Sigmoid colon (tissue), 7 donors: ENCODE data around the gene PECR. TPM values are rescaled to one million over a fixed set of nuclear protein-coding genes. Genes with fewer than 3 reads are reported as not detected.

Experiments
- DNase-seq: peaks from one replicate; pipeline ENCODE4 v3.0.0-alpha.2; 2019
- H3K27ac ChIP-seq, 4 donors: fragments of 200-600 bp; sonication (generic); one replicate each; pipeline ENCODE4 v1.5.1; 2016 to 2019; ENCODE audit warnings: mild to moderate bottlenecking in 1 of 4
- H3K27me3 ChIP-seq, 3 donors: fragments of 200-600 bp; sonication (generic); one replicate each; pipeline ENCODE4 v1.5.1; 2019; ENCODE audit warnings: mild to moderate bottlenecking in 1 of 3
- H3K36me3 ChIP-seq, 4 donors: fragments of 200-600 bp; sonication (generic); one replicate each; pipeline ENCODE4 v1.5.1; 2016 to 2019
- H3K4me1 ChIP-seq, 4 donors: fragments of 200-600 bp; sonication (generic); one replicate each; pipeline ENCODE4 v1.5.1; 2017 to 2019
- H3K4me3 ChIP-seq, 4 donors: fragments of 200-600 bp; sonication (generic); one replicate each; pipeline ENCODE4 v1.5.1; 2017 to 2019; ENCODE audit warnings: mild to moderate bottlenecking in 2 of 4, moderate library complexity in 1 of 4
- H3K9me3 ChIP-seq, 4 donors: fragments of 200-600 bp in 3 of 4; sonication (generic) in 3 of 4; one replicate each; pipeline versions ENCODE4 v1.5.1 to v1.6.1; 2013 to 2019
- CTCF ChIP-seq, 4 experiments: fragments of 450-650 bp in 3 of 4; fragments of 200-600 bp in 1 of 4; IDR thresholded peaks; one replicate each; pipeline ENCODE4 v1.5.1; 2016 to 2019; ENCODE audit warnings: antibody characterized with exemption in 4 of 4, mild to moderate bottlenecking in 3 of 4, moderate library complexity in 2 of 4
- EP300 ChIP-seq, 4 donors: sonication (generic); formaldehyde crosslinking; IDR thresholded peaks; one replicate each; pipeline ENCODE4 v1.6.1; 2017; ENCODE audit warnings: antibody characterized with exemption in 4 of 4
- POLR2A ChIP-seq, 2 donors: fragments of 450-650 bp; IDR thresholded peaks; one replicate each; pipeline ENCODE4 v1.6.1; 2016; ENCODE audit warnings: antibody characterized with exemption in 2 of 2, mild to moderate bottlenecking in 2 of 2, moderate library complexity in 2 of 2
- POLR2AphosphoS5 ChIP-seq, 4 donors: sonication (generic); formaldehyde crosslinking; IDR thresholded peaks; one replicate each; pipeline ENCODE4 v1.6.1; 2017; ENCODE audit warnings: antibody characterized with exemption in 4 of 4
- WGBS, 2 donors: extraction: QIAGEN DNeasy Blood & Tissue Kit; methylation state at CpG; one replicate each; pipeline ENCODE4 v1.1.7; 2013; 5-methylcytosine and 5-hydroxymethylcytosine counted together
- intact Hi-C: fragments of 100-400 bp; cut with DNase I; formaldehyde crosslinking; loops from one replicate; pipeline ENCODE4 v1.15.1; 2023
- polyA plus RNA-seq, 3 donors: library from polyadenylated mRNA; stranded (reverse); fragments of 200-250 nt; gene quantifications; one replicate each; pipeline ENCODE4 v1.2.3, GENCODE V29; 2013
- total RNA-seq, 4 donors: library from RNA; depleted of rRNA; stranded (reverse); fragments of >200 nt; gene quantifications; one replicate each; pipeline ENCODE4 v1.1.0, GENCODE V29; 2016
- donor health status: healthy with polysubstance abuse.
- donor health status: Bipolar disorder and iron deficiency.
- donor health status: healthy.

Gene PECR
- total and polyA plus RNA-seq, 7 donors, result 5.0 to 25.9 (median 13.9) TPM

GRCh38 chr2:216109962-216110614 lies 28.5 kb upstream of the PECR start:
- peak overlapping the region; percentile 90 to 95 (median 92) for H3K27ac ChIP-seq
- DNase-seq, result no peak
- no peaks in the 10 kb centered on the region for H3K27me3 ChIP-seq
- WGBS, 2 donors, result 3 to 6% methylated on average over 10 of the region's 10 CpGs
- intact Hi-C loops, result loop anchor here (1.0 to 5.0 kb wide), 2 partner anchors 29 to 302 kb away; partner anchors contain the start of genes PECR, SMARCAL1 and TMEM169
- peaks cover 5 to 40% (median 11%) of the 10 kb centered on the region in 4 donors for H3K36me3 ChIP-seq
- H3K4me3 ChIP-seq, result peak overlapping the region; percentile 68 to 93 (median 88)
- peaks cover 0 to 31% (median 27%) of the 10 kb centered on the region in 4 donors for H3K4me1 ChIP-seq
- H3K9me3 ChIP-seq, result no peaks in the 10 kb centered on the region
- no peak for TF ChIP-seq POLR2AphosphoS5 (IDR thresholded peaks at IDR 0.05)
- TF ChIP-seq EP300 (IDR thresholded peaks at IDR 0.05), result no peak
- peak in 1 of 4 experiments; percentile 3 for TF ChIP-seq CTCF (IDR thresholded peaks at IDR 0.05)

- Histone ChIP-seq H3K4me3 (peak within 1 kb of the TSS; percentile 68 to 93 (median 88)), H3K27ac (peak within 1 kb of the TSS; percentile 90 to 95 (median 92)), H3K27me3 (no peaks in the 10 kb centered on the region), H3K4me1 (peaks cover 0 to 28% (median 23%) of the 10 kb centered on the region in 4 donors), H3K36me3 (peaks cover 5 to 38% (median 11%) of the 10 kb centered on the region in 4 donors), H3K9me3 (no peaks in the 10 kb centered on the region)
- DNase-seq, result peak; percentile 98
- TF ChIP-seq CTCF (IDR thresholded peaks at IDR 0.05) (no peak), POLR2AphosphoS5 (IDR thresholded peaks at IDR 0.05) (peak; percentile 73 to 86 (median 81)), POLR2A (IDR thresholded peaks at IDR 0.05) (peak in 1 of 2 donors; percentile 48), EP300 (IDR thresholded peaks at IDR 0.05) (no peak)
- intact Hi-C loops, result loop anchor here (1.0 kb wide), 1 partner anchor 28 kb away; the partner anchor contains the start of genes PECR and TMEM169
- WGBS, 2 donors, result 0% methylated on average over 57 of the region's 57 CpGs
These were observed 27.6 kb upstream of the PECR start, which contains the start of gene XRCC5 for GRCh38 chr2:216108967-216109921. XRCC5 (plus strand) TSS chr2:216109348; CDS start chr2:216109437, 89 bp downstream.

- no peaks in the 10 kb centered on the region for H3K9me3 ChIP-seq
- intact Hi-C loops, result no loop called here
- no peak for TF ChIP-seq EP300 (IDR thresholded peaks at IDR 0.05)
- TF ChIP-seq CTCF (IDR thresholded peaks at IDR 0.05), result no peak
- no peak for TF ChIP-seq POLR2AphosphoS5 (IDR thresholded peaks at IDR 0.05)
- TF ChIP-seq POLR2A (IDR thresholded peaks at IDR 0.05), result no peak
- peaks cover 5 to 30% (median 7%) of the 10 kb centered on the region in 4 donors for H3K36me3 ChIP-seq
- peak overlapping the region; percentile 90 to 95 (median 92) for H3K27ac ChIP-seq
- H3K4me1 ChIP-seq, result peaks cover 0 to 25% (median 19%) of the 10 kb centered on the region in 4 donors
- peak overlapping the region; percentile 68 to 93 (median 88) for H3K4me3 ChIP-seq
- no peaks in the 10 kb centered on the region for H3K27me3 ChIP-seq
- 59 to 69% methylated on average over 6 of the region's 6 CpGs for WGBS, 2 donors
- DNase-seq, result no peak
These were observed 26.8 kb upstream of the PECR start for GRCh38 chr2:216108310-216108966.

GRCh38 chr2:216107760-216108159 lies 26.2 kb upstream of the PECR start:
- H3K4me1 ChIP-seq, result peaks cover 0 to 25% (median 19%) of the 10 kb centered on the region in 4 donors
- H3K9me3 ChIP-seq, result no peaks in the 10 kb centered on the region
- peak overlapping the region in 1 of 4 donors; percentile 91 for H3K27ac ChIP-seq
- TF ChIP-seq POLR2A (IDR thresholded peaks at IDR 0.05), result no peak
- no peak for TF ChIP-seq CTCF (IDR thresholded peaks at IDR 0.05)
- TF ChIP-seq POLR2AphosphoS5 (IDR thresholded peaks at IDR 0.05), result no peak
- no peak for TF ChIP-seq EP300 (IDR thresholded peaks at IDR 0.05)
- no peak for DNase-seq
- peaks cover under 1 to 23% (median 6%) of the 10 kb centered on the region in 4 donors for H3K36me3 ChIP-seq
- intact Hi-C loops, result no loop called here
- 68 to 89% methylated on average over 13 of the region's 13 CpGs for WGBS, 2 donors
- peak overlapping the region in 1 of 4 donors; percentile 26 for H3K4me3 ChIP-seq
- no peaks in the 10 kb centered on the region for H3K27me3 ChIP-seq
